GM19035 (cell line): ENCODE data around the gene OXER1.

Experiments used
- ATAC-seq: cut with Tn5 transposase; IDR thresholded peaks from one replicate; pipeline ENCODE4 v1.9.1; 2021; ENCODE audit not compliant: unreplicated experiment

Gene OXER1

GRCh38 chr2:42794271-42795046 is 30.5 kb upstream of the OXER1 start:
- ATAC-seq = peak; percentile 30

GRCh38 chr2:42793334-42794270 is 29.7 kb upstream of the OXER1 start:
- ATAC-seq = no peak

GRCh38 chr2:42792583-42793333 is 28.8 kb upstream of the OXER1 start, which contains the start of gene HAAO:
TSS of gene HAAO (minus strand) at chr2:42792583. CDS start at chr2:42792536, 47 bp downstream.
- ATAC-seq = peak; percentile 26

- ATAC-seq = peak; percentile 16
These were observed 28.2 kb upstream of the OXER1 start for GRCh38 chr2:42792087-42792582.

GRCh38 chr2:42791606-42792005 is 27.7 kb upstream of the OXER1 start:
- ATAC-seq = no peak

- ATAC-seq = no peak
These were observed 25.8 kb upstream of the OXER1 start for GRCh38 chr2:42789751-42790150.

- no peak for ATAC-seq
These were observed 24.9 kb upstream of the OXER1 start for GRCh38 chr2:42788882-42789281.

- ATAC-seq = no peak
These were observed 24.5 kb upstream of the OXER1 start for GRCh38 chr2:42788478-42788793.

- ATAC-seq = no peak
These were observed 24.0 kb upstream of the OXER1 start for GRCh38 chr2:42787788-42788477.

- ATAC-seq = no peak
These were observed 23.5 kb upstream of the OXER1 start for GRCh38 chr2:42787424-42787787.

GRCh38 chr2:42786561-42787345 is 22.8 kb upstream of the OXER1 start:
- ATAC-seq = no peak

GRCh38 chr2:42784204-42784880 is 20.4 kb upstream of the OXER1 start:
- no peak for ATAC-seq

GRCh38 chr2:42783511-42783910 is 19.6 kb upstream of the OXER1 start:
- ATAC-seq = no peak

GRCh38 chr2:42781181-42781580 is 17.2 kb upstream of the OXER1 start:
- no peak for ATAC-seq

GRCh38 chr2:42777883-42778805 is 14.2 kb upstream of the OXER1 start:
- no peak for ATAC-seq

- ATAC-seq = no peak
These were observed 11.9 kb upstream of the OXER1 start for GRCh38 chr2:42775810-42776209.

- peak; percentile 60 for ATAC-seq
These were observed 11.3 kb upstream of the OXER1 start for GRCh38 chr2:42775186-42775585.

GRCh38 chr2:42771546-42772153 is 7.7 kb upstream of the OXER1 start:
- ATAC-seq = no peak
